LoVo (cell line): ENCODE results near the gene GPATCH4.
"Not testable (repeated sequence)": the region's sequence is repeated elsewhere in the genome, so short reads cannot be mapped to it uniquely, and the experiment has no call there.

Experiments
- DNase-seq: peaks from one replicate; pipeline ENCODE4 v3.0.0-alpha.2; 2016; ENCODE audit warnings: low spot score

GPATCH4 gene

GRCh38 chr1:156601122-156601830, at the start of gene GPATCH4:
TSS of gene GPATCH4 (minus strand) at chr1:156601479.
- peak; percentile 80 for DNase-seq

- no peak for DNase-seq
Measured at GRCh38 chr1:156648951-156649350, 47.7 kb upstream of the GPATCH4 start.

- DNase-seq, result no peak
Measured at GRCh38 chr1:156648496-156648895, 47.2 kb upstream of the GPATCH4 start.

GRCh38 chr1:156647351-156647750, 46.1 kb upstream of the GPATCH4 start:
- no peak for DNase-seq

GRCh38 chr1:156646738-156647211, 45.5 kb upstream of the GPATCH4 start:
- DNase-seq, result no peak

GRCh38 chr1:156645666-156646065, 44.4 kb upstream of the GPATCH4 start:
- no peak for DNase-seq

- DNase-seq, result no peak
Measured at GRCh38 chr1:156645056-156645455, 43.8 kb upstream of the GPATCH4 start.

GRCh38 chr1:156644640-156645039, 43.4 kb upstream of the GPATCH4 start:
- no peak for DNase-seq

GRCh38 chr1:156644146-156644545, 42.9 kb upstream of the GPATCH4 start:
- no peak for DNase-seq

- no peak for DNase-seq
Measured at GRCh38 chr1:156643778-156644092, 42.5 kb upstream of the GPATCH4 start.

GRCh38 chr1:156643049-156643777, 41.9 kb upstream of the GPATCH4 start:
- no peak for DNase-seq

- DNase-seq, result no peak
Measured at GRCh38 chr1:156642265-156643048, 41.2 kb upstream of the GPATCH4 start.

- DNase-seq, result no peak
Measured at GRCh38 chr1:156641761-156642264, 40.5 kb upstream of the GPATCH4 start, which contains the start of gene BCAN. TSS of gene BCAN (plus strand) at chr1:156642117. CDS start at chr1:156646055, 3,938 bp downstream.

- no peak for DNase-seq
Measured at GRCh38 chr1:156640842-156641706, 39.8 kb upstream of the GPATCH4 start.

GRCh38 chr1:156639601-156640101, 38.4 kb upstream of the GPATCH4 start:
- peak; percentile 16 for DNase-seq

GRCh38 chr1:156638189-156638985, 37.1 kb upstream of the GPATCH4 start:
- no peak for DNase-seq

- DNase-seq, result no peak
Measured at GRCh38 chr1:156632355-156632754, 31.1 kb upstream of the GPATCH4 start.

- DNase-seq, result not testable (repeated sequence)
Measured at GRCh38 chr1:156631152-156631551, 29.9 kb upstream of the GPATCH4 start.

GRCh38 chr1:156629823-156630449, 28.7 kb upstream of the GPATCH4 start:
- DNase-seq, result no peak

GRCh38 chr1:156627313-156627880, 26.1 kb upstream of the GPATCH4 start:
- peak; percentile 43 for DNase-seq
